Measurements from ENCODE around the gene TEKTIP1.
A peak's percentile ranks its signal among the peaks of the same experiment; 100 is the strongest.
"Not testable (repeated sequence)": the region's sequence is repeated elsewhere in the genome, so short reads cannot be mapped to it uniquely, and the experiment has no call there.

TEKTIP1 gene

GRCh38 chr19:3507371-3508120 is 31.4 kb upstream of the TEKTIP1 start:
- DNase-seq (ENCODE audit: low read depth in 3 of 3, low spot score in 1 of 3): peak in 1 of 3 donors; percentile 25

DNA sequence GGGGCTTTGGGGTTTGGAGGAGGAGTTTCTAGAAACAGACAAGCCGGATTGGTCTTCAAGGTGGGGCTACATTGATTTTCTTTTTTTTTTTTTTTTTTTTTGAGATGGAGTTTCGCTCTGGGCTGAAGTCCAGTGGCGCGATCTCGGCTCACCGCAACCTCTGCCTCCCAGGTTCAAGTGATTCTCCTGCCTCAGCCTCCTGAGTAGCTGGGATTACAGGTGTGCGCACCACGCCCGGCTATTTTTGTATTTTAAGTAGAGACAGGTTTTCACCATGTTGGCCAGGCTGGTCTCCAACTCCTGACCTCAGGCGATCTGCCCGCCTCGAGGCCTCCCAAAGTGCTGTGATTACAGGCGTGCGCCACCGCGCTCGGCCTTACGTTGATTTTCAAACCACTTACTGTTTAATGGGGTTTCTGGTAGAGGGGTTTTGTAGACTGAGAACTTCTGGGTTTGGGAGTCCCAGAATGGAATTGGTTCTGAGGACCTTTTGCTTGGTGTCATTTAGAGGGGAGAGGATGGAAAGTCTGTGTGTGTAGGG is 30.8 kb upstream of the TEKTIP1 start:
- DNase-seq (ENCODE audit: low read depth in 3 of 3, low spot score in 1 of 3): not testable (repeated sequence)

DNA sequence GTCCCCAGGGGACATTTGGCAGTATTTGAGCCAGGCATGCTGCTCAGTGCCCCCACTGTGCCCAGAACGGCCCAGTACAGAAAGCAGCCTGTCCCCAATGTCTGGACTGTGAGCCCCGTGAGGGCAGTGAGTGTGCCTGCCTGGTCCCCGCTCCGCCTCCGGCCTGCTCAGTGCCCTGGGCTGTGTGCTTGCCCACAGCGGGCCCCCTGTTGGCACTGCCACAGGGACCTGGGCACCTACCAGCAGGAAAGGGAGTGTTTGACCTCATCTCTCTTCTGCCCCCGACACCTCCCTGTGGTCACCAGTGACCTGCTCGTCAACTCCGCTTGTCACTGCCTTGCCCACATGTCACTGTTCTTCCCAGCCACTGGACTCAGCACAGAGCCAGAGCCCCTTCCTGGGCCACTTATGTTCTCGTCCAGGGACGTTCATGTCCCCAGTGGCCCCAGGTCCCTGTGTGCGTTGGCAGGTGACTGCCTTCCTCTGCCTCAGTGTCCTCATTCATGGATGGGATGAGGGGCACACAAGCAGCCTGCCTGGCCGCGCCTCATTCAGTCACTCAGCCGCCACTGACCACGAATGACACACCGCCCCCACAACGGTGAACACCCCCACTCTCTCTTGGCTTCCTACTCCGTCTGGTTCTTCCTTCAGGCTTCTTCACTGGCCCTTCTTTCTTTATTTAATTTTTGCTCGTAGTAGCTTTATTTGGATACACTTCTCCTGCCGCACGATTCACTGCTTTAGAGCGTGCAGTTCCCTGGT is 30.0 kb upstream of the TEKTIP1 start:
- DNase-seq (ENCODE audit: low read depth in 3 of 3, low spot score in 1 of 3): no peak

GRCh38 chr19:3509566-3509989 is 29.4 kb upstream of the TEKTIP1 start:
- no peak for DNase-seq (ENCODE audit: low read depth in 3 of 3, low spot score in 1 of 3)

DNA sequence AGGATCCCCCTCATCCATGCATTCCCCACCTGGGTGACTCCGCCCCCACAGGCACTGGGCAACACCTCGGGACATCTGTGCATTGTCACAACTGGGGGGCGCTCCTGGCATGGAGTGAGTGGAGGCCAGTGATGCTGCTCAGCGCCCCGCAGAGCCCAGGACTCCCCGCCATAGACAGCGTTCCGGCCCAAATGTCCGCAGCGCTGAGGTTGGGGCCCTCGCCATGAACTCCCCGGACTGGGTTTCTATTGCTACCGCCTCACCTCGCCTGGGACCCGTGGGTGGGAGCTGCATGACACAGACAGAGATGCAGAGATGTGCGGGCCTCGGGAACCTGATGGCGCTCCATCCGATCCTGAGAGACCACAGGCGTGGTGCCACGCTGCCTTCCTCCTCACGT is 28.2 kb upstream of the TEKTIP1 start:
- DNase-seq (ENCODE audit: low read depth in 3 of 3, low spot score in 1 of 3): no peak

- DNase-seq (ENCODE audit: low read depth in 3 of 3, low spot score in 1 of 3): no peak
Measured at GRCh38 chr19:3511506-3512251, 27.3 kb upstream of the TEKTIP1 start.

DNA sequence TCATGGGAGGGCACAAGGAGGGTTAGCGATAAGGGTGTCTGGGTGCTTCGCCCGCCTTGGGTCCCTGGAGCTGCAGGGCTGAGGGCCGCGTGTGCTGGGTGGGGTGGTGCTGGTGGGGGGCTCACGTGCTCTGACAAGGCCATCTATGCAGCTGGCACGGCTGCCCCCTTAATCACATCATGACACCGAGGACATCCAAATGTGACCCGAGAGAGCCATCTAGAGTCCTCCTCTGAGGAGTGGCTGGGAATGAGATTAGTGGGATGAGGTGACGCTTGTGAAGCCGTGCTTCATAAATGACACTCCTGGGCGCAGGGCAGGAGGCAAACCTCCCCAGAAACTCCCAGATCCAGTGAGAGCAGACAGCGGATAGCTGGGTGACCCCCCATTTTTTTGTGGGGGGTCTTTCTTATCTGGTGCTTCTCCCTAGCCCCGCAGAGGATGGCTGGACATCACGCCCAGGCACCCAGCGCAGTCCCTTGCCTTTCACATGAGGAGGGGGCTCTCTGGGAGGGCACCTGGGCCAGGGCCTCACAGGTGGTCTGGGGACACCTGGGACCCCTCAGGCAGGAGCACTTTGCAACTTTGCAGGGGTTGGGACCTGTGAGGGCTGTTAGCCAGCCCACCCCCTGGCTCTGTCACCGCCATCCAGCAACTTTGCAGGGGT is 26.3 kb upstream of the TEKTIP1 start:
- no peak for DNase-seq (ENCODE audit: low read depth in 3 of 3, low spot score in 1 of 3)

- no peak for DNase-seq (ENCODE audit: low read depth in 3 of 3, low spot score in 1 of 3)
Measured at GRCh38 chr19:3513229-3514140, 25.5 kb upstream of the TEKTIP1 start.

- no peak for DNase-seq (ENCODE audit: low read depth in 3 of 3, low spot score in 1 of 3)
Measured at GRCh38 chr19:3514930-3515329, 24.0 kb upstream of the TEKTIP1 start.

DNA sequence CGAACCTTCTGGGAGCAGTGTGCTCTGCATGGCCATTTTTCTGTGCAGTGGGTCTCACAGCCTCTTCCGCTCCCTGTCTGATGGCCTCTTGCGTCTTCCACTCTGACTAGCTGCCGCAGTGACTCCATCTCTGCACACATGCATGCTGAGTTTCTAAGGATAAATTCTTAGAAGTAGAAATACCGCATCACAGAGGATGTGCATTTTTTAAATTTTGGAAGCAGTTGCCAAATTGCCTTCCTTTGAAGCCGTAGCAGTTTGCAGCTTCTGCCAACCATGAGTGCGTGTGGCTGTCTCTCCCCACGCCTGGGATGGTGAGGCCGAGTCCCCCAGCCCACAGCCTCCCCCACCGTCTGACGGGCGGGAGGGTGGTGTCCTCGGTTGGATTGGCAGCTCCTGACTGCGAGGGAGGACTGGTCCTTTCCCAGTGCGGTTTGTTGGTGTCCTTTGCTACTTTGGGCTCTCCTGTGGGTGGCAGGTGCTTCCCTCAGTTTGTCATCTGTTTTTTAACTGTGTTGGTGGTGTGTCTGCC is 23.0 kb upstream of the TEKTIP1 start:
- no peak for DNase-seq (ENCODE audit: low read depth in 3 of 3, low spot score in 1 of 3)

DNA sequence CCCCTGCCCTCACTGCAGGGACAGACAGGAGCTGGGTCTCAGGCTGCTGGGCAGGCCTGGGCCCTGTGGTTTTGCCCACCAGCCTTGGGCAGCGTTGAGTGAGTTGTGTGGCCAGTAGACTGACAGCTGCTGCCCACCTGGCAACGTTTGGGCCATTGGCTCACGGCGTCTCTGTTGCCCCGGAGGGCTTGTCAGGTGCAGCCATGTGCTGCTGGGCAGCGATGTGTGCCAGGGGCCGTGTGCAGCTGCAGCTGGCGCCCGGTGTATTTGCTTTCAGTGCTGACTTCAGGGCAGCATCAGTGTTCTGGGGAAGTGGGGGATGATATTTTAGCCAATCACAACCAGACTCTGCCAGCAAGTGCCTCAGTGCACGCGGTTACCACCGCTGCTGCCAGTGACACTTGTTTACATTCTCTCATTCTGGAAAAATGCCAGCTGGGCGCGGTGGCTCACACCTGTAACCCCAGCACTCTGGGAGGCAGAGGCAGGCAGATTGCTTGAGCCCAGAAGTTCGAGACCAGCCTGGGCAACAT is 22.2 kb upstream of the TEKTIP1 start:
- no peak for DNase-seq (ENCODE audit: low read depth in 3 of 3, low spot score in 1 of 3)

- DNase-seq (ENCODE audit: low read depth in 3 of 3, low spot score in 1 of 3): no peak
Measured at GRCh38 chr19:3517638-3518037, 21.3 kb upstream of the TEKTIP1 start.

DNA sequence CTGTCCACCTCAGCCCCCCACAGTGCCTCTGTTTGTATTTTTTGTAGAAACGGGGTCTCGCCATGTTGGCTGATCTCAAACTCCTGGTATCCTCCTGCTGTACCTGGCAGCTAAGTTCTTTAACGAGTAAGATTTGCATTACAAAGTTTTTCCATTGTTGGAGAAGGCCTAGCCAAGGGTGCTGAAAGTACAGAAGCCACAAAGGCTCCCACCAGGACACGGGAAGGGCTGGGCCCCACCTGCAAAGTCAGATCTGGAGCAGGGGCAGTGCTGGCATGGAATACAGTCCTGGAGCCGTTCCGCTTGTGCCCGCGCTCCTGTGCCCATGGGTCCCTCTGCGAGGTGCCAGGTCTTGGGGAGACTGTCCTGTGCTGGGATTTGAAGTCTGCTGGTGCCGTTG is 20.7 kb upstream of the TEKTIP1 start:
- DNase-seq (ENCODE audit: low read depth in 3 of 3, low spot score in 1 of 3): no peak

DNA sequence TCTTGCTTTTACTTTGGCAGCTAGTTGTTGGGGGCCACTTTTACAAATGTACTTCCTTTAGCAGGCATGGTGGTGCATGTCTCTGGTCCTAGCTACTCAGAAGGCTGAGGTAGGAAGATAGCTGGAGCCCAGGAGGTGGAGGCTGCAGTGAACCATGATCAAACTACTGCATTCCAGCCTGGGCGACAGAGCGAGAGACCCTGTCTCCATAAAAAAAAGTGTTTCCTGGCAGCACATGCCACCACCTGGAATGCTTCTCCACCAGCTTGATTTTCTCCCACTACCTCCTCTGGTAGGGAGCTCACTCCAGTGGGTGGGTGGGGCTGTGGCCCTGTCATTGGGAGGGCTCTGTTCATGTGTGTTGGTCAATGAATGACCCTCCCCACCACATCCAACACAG is 20.3 kb upstream of the TEKTIP1 start:
- DNase-seq (ENCODE audit: low read depth in 3 of 3, low spot score in 1 of 3): no peak

DNA sequence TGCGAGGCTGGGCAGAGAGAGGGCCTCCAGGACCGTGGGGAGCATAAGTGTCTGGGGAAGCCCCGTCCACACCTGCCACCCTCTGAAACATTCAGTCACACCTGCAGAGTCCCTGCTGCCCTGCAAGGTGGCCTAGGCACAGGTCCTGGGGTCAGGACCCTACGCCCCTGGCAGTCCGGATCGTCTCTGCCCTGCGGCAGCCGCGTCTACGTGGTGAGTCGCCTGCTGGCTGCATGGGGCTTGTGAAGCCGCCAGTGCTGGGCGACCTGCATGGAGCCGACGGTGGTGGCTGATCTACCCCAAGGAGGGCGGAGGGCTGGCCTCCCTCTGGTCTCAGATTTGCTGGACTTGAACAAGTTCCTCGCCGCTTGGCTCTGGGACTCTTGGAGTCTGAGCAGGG is 19.8 kb upstream of the TEKTIP1 start:
- DNase-seq (ENCODE audit: low read depth in 3 of 3, low spot score in 1 of 3): no peak

DNA sequence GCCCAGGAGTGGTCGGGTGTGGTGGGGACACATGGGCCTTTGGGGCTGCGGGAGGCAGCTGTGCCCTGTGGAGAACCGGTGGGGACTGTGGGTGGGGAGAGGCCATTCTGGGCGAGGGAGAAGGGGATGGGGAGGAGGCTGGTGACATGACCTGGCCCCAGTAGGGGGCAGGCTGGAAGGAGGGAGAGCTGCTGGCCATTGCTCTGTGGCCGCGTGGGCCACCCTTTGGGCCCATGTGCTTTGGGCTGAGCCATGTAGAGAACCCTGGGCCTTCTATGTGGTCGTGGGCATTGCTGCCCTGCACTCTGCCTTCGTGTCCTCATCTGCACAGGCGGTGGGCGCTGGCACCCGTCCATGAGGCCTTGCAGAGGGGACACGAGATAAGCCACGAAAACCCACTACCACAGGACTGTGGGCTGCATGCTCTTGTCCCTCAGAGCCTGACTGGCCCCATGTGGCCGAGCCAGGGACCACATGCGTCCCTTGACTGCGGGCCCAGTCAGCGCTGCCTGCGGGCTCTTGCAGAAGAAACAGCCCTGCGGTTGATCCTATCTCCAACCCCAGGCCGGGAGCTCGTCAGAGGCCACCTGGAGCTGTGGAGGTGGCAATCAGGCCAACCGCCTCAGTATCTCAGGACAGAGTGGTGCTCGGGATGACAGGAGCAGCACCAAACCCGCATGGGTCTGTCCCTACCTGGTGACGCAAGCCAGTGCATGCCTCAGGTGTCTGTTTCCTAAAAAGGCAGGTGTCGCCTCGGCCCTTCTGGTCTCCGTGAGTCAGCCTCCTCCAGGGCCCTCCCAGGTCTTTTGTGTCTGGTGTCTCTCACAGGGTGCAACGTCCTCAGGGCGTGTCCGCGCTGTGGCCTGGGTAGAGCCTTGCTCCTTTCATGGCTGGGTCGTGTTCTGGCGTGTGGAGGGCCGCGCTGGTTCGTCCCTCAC is 18.5 kb upstream of the TEKTIP1 start:
- no peak for DNase-seq (ENCODE audit: low read depth in 3 of 3, low spot score in 1 of 3)

GRCh38 chr19:3521104-3521445 is 17.9 kb upstream of the TEKTIP1 start:
- no peak for DNase-seq (ENCODE audit: low read depth in 3 of 3, low spot score in 1 of 3)

Data from stimulated activated CD4-positive, alpha-beta T cell treated with anti-CD3 and anti-CD28 coated beads, TNF-alpha, amount 100 ng/mL, for 1 hour (primary cell).